RWPE1 (cell line): Measurements from ENCODE around the gene WNT9B.

Experiments used
- CTCF ChIA-PET: fragments of 350-600 bp; sonication (Branson Sonifier 250); formaldehyde crosslinking; extraction: SDS; loops from one replicate; lab custom pipeline; 2021; lab: Yijun Ruan, JAX
- POLR2A ChIA-PET: fragments of 400-600 bp; formaldehyde crosslinking; extraction: SDS; loops from one replicate; lab custom pipeline; 2020; ENCODE audit warnings: antibody characterized with exemption; ENCODE audit not compliant: low non-redundant PET; lab: Yijun Ruan, JAX
- DNase-seq: peaks from one replicate; pipeline ENCODE4 v3.0.0; 2012; ENCODE audit warnings: low spot score
- H3K27ac ChIP-seq: fragments of 450-650 bp; 2 replicates; pipeline ENCODE4 v1.5.1; 2017
- TF ChIP-seq, protein P1 (sequence below): fragments of 450-650 bp; conservative IDR thresholded peaks from 2 replicates; pipeline ENCODE4 v1.5.1; 2017; ENCODE audit warnings: low read depth, mild to moderate bottlenecking

The WNT9B gene

GRCh38 chr17:46879101-46879500 is 27.7 kb downstream of the WNT9B start:
- TF ChIP-seq, protein P1, sequence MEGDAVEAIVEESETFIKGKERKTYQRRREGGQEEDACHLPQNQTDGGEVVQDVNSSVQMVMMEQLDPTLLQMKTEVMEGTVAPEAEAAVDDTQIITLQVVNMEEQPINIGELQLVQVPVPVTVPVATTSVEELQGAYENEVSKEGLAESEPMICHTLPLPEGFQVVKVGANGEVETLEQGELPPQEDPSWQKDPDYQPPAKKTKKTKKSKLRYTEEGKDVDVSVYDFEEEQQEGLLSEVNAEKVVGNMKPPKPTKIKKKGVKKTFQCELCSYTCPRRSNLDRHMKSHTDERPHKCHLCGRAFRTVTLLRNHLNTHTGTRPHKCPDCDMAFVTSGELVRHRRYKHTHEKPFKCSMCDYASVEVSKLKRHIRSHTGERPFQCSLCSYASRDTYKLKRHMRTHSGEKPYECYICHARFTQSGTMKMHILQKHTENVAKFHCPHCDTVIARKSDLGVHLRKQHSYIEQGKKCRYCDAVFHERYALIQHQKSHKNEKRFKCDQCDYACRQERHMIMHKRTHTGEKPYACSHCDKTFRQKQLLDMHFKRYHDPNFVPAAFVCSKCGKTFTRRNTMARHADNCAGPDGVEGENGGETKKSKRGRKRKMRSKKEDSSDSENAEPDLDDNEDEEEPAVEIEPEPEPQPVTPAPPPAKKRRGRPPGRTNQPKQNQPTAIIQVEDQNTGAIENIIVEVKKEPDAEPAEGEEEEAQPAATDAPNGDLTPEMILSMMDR = no peak
- H3K27ac ChIP-seq = no peak overlapping the region
- DNase-seq = no peak
- POLR2A ChIA-PET = no interaction called here
- CTCF ChIA-PET = interaction anchor here (0.5 kb wide), 1 partner anchor 22 kb away, joined by 3 read pairs; no protein-coding TSS in a partner anchor

DNA sequence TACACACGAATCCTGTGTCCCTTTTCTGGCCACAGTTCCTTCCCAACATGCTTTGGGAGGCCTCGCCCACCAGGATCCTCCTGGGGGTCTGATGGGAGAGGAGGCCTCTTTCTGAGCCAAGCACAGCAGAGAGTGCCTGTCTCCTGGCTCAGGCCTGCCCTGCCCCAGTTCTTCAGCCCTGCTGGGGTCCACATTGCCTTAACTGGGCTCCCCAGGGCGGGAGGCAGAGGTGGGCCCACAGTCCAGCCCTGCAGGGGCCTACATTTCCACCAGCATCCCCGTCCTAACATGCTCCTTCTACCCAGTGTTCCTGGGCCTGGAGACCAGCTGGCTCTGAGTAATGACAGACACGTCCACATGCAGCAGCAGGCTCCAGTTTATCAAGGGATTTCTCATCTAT is 29.6 kb downstream of the WNT9B start:
- TF ChIP-seq, protein P1 = no peak
- CTCF ChIA-PET = no interaction called here
- DNase-seq = no peak
- POLR2A ChIA-PET = no interaction called here
- H3K27ac ChIP-seq = no peak overlapping the region

DNA sequence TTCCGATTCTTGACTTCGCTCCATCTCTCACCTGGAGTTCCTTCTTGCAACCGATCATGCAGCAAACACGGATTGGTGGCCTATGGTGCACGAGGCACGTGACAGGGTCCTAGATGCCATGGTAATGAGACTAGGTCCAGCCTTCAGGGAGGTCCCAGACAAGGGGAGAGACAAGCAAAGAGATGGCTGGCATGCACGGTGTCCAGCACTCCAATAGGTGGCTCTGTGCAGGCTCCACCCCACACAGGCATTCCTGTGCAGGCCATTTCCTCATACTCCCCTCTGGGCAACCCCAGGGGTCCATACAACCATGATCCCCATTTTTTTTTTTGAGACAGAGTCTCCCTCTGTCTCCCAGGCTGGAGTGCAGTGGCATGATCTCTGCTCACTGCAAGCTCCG is 31.3 kb downstream of the WNT9B start:
- TF ChIP-seq, protein P1 = no peak
- ChIA-PET CTCF (no interaction called here), POLR2A (no interaction called here)
- no peak for DNase-seq
- no peak overlapping the region for H3K27ac ChIP-seq

DNA sequence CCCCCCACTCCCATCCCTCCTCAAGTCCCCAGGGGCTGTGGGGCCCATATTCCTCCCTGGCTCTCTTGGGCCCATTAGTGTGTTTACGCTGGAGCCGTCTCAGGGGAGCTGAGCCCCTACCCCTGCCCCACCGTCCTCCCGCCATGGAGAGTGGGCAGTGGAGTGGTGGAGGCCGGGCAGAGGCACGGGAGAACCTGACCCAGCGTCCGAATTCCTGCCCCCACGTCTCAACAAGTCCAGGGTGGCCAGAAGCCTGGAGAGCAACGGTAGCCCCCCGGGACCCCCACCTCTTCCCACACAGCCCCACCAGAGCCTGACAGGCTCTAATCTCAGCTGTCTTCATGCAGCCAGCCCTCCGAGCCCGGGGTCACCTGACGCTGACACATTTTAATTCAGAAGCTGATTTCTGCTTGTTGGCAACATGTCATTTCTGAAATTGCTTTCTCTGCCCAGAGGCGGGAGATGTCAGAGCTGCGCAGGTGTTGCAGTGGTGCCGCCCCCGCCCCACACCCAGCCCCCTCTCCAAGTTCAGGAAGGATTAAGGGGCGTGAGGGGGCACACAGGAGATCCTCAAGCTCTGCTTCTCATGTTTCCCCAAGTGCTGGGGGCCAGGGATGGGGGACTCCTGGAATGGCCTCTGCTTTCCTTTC is 32.6 kb downstream of the WNT9B start:
- TF ChIP-seq, protein P1 = no peak
- no peak for DNase-seq
- ChIA-PET CTCF (no interaction called here), POLR2A (no interaction called here)
- H3K27ac ChIP-seq = no peak overlapping the region

- no peak for DNase-seq
- POLR2A ChIA-PET = no interaction called here
- CTCF ChIA-PET = interaction anchor here (0.6 to 1.0 kb wide), 2 partner anchors 8 to 1083 kb away, joined by 5 to 6 read pairs; no protein-coding TSS in a partner anchor
- TF ChIP-seq, protein P1 = no peak
- no peak overlapping the region for H3K27ac ChIP-seq
These were observed 33.2 kb downstream of the WNT9B start for GRCh38 chr17:46884552-46884951.

GRCh38 chr17:46885415-46886309 is 34.3 kb downstream of the WNT9B start:
- H3K27ac ChIP-seq = no peak overlapping the region
- no peak for DNase-seq
- TF ChIP-seq, protein P1 = no peak
- CTCF ChIA-PET = interaction anchor here (1.0 kb wide), 1 partner anchor 9 kb away, joined by 6 read pairs; no protein-coding TSS in a partner anchor
- POLR2A ChIA-PET = no interaction called here
